ENCODE data around the gene EVL.
"Not testable (repeated sequence)": the region's sequence is repeated elsewhere in the genome, so short reads cannot be mapped to it uniquely, and the experiment has no call there.

The EVL gene, protein sequence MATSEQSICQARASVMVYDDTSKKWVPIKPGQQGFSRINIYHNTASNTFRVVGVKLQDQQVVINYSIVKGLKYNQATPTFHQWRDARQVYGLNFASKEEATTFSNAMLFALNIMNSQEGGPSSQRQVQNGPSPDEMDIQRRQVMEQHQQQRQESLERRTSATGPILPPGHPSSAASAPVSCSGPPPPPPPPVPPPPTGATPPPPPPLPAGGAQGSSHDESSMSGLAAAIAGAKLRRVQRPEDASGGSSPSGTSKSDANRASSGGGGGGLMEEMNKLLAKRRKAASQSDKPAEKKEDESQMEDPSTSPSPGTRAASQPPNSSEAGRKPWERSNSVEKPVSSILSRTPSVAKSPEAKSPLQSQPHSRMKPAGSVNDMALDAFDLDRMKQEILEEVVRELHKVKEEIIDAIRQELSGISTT
- 499 to 889 (median 786) reads per million in 4 donors for total RNA-seq

GRCh38 chr14:100065111-100065871 is at the start of gene EVL:
Gene EVL, plus strand, starts transcription at chr14:100065422. Its CDS starts 79 bp downstream, at chr14:100065501.
- peak; percentile 35 to 88 (median 56) for DNase-seq

DNA sequence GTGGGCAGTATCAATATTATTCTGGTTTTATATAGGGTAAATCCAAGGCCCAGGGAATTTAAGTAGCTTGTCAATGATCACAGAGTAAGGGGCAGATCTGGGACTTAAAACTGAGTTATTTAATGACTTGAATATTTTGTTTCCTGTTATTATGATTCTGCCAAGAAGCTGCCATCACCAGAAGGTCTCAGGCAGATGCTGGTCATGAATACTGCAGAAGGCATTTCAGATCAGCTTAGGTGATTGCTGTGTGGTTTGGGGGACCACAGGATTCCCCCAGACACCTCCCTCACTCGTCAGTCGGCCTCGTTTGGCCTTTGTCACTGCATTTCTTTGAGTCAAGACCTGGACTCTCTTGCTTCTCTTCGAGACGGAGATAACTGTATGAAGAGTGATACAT is 47.7 kb upstream of the EVL start:
- no peak for DNase-seq

GRCh38 chr14:100018054-100018453 is 47.2 kb upstream of the EVL start:
- DNase-seq, result no peak

- no peak for DNase-seq
Observed at GRCh38 chr14:100018482-100018881, 46.7 kb upstream of the EVL start.

GRCh38 chr14:100019156-100019744 is 46.0 kb upstream of the EVL start:
- no peak for DNase-seq

- no peak for DNase-seq
Observed at GRCh38 chr14:100020629-100021028, 44.6 kb upstream of the EVL start.

GRCh38 chr14:100022772-100023451 is 42.3 kb upstream of the EVL start:
- DNase-seq, result no peak

GRCh38 chr14:100025111-100025510 is 40.1 kb upstream of the EVL start:
- peak in 2 of 5 donors; percentile 2 to 25 for DNase-seq

DNA sequence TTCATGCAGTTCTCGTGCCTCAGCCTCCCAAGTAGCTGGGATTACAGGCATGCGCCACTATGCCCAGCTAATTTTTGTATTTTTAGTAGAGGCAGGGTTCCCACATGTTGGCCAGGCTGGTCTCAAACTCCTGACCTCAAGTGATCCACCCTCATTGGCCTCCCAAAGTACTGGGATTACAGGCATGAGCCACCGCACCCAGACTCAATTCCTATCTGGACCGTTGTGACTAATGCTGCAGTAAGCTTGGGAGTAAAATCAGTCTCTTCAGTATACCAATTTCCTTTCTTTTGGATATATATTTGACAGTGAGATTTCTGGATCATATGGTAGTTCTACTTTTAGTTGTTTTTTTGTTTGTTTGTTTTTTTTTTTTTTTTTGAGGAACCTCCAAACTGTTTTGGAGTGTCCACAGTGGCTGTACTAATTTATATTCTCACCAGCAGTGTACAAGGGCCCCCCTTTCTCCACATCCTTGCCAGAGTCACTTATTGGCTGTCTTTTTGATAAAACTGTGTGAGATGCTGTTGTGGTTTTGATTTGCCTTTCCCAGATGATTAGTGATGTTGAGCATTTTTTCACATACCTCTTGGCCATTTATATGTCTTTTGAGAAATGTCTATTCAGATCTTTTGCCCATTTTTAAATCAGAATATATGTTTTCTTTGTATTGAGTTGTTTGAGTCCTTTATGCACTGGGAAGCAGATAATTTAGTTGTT is 37.3 kb upstream of the EVL start:
- no peak for DNase-seq

- no peak for DNase-seq
Observed at GRCh38 chr14:100028990-100029677, 36.1 kb upstream of the EVL start.

- not testable (repeated sequence) for DNase-seq
Observed at GRCh38 chr14:100030006-100030405, 35.2 kb upstream of the EVL start.

DNA sequence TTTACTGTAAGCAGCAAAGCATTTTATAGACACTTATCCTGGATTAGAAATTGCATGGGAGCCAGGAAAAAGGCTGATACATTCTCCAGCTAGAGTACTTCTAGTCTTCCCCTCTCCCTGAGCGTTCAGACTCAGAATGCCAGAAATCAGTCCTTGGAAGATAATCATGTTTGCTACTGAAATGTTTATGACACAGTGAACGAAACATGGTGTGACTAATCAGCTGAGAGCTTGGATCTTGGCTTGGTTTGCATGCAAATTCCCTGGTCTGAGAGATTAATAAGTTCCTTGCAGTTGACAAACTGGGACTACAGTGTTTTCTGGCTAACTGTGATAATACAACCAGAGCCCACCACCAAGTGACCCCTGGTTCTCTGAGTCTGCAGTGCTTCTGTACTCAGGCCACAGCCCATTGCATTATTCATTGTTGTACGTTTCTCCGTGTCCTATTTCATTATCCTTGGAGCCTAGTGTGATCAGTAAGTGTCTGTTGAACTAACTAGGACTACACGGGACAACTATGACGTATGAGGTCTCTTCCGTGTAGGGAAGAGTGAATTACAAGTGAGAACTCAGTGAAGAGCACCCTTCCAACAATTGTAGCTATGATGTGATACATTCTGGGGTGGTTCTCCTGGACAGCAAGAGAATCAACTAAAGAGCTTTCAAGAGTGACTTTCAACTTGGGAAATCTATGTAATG is 34.6 kb upstream of the EVL start:
- DNase-seq, result no peak

DNA sequence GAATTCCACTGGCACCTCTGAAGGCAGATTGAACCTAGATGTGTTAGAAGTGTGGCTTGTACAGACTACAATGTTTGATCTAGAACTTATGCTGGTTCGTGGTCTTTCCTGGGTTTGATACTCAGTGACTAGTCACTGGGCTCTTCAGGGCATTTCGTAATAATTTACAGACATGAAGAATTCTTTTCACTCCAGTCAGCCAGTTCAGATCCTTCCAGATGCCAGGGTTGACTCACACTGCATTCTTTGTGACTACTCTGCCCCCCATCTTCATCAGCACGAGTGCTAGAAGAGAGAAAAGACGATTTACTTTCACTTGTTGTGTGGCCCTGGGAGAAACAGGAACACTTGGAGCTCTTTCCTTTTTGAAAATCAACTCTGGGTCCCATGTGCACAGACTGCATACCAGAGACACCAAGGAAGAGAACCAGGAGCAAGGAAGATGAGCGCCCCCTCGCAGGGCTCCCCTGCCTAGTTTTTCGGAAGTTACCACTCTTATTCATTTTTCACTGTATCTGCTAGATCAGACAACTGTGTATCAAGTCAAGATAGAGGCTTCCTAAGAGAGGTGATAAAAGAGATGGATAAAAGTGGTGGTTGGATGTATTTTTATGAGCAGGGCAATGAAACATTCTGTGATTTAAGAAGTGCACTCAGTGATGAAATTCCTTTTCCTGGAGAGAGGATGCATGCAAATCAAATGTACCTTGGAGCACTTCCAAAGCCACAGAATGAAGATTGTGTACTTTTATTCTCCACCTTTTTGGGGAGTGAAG is 33.5 kb upstream of the EVL start:
- DNase-seq, result no peak

- DNase-seq, result no peak
Observed at GRCh38 chr14:100032738-100033137, 32.5 kb upstream of the EVL start.

GRCh38 chr14:100033347-100034075 is 31.7 kb upstream of the EVL start:
- no peak for DNase-seq

GRCh38 chr14:100034468-100034867 is 30.8 kb upstream of the EVL start:
- no peak for DNase-seq

GRCh38 chr14:100034961-100035500 is 30.2 kb upstream of the EVL start:
- no peak for DNase-seq

DNA sequence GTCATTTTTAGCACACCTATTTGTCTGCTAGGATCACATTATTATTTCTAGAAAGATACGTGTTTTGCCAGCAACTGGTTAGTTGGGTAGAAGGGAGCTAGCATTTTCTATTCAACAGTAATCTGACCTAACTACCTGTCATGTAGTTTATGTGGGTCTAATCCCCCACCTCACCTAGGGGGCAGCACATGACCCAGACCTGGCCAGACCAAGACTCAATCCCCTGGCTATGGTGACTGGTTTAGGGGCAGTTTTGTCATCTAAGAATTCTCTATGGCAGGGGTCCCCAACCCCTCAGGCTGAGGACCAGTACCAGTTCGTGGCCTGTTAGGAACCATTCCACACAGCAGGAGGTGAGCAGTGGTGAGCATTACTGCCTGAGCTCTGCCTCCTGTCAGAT is 29.5 kb upstream of the EVL start:
- no peak for DNase-seq

DNA sequence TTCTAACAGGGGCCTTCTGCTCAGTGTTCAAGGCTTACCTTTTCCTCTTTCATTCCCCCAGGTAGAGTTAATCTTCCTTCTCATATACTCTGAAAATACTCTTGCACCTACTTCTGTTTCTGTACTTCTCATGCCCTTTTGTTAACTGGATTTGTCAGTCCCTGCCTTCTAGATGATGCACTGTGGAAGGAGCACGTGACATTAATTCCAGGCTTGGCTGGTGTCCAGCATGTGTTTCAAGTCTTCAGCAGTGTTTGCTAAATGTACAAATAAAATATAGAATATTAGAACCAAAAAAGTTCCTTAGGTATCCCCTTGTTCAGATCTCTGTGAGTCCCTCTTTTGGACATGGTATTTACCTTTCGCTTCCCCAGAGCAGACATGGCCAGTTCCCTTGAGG is 27.9 kb upstream of the EVL start:
- no peak for DNase-seq

All from T-helper 1 cell (primary cell).